H1 (cell line): ENCODE measurements around the gene TNS3. TPM values are rescaled to one million over a fixed set of nuclear protein-coding genes. Genes with fewer than 3 reads are reported as not detected.

Experiments
- CTCF ChIA-PET: fragments of 300-600 bp; sonication (Branson Sonifier 250); formaldehyde crosslinking; loops from one replicate; lab custom pipeline; 2021; ENCODE audit not compliant: partially characterized antibody; lab: Charles Lee
- POLR2A ChIA-PET: fragments of 300-600 bp; sonication (Branson Sonifier 250); formaldehyde crosslinking; loops from one replicate; lab custom pipeline; 2021; ENCODE audit warnings: inconsistent platforms; ENCODE audit not compliant: partially characterized antibody; lab: Charles Lee
- DNase-seq, 2 experiments: peaks; one replicate each; pipeline versions ENCODE4 v3.0.0 to v3.0.0-alpha.2; 2010 to 2022; ENCODE audit warnings: low spot score in 2 of 2, low read depth in 1 of 2, mixed read lengths in 1 of 2
- FAIRE-seq: peaks from 2 replicates; lab custom pipeline; 2011; peaks lifted over from hg19 to GRCh38; lab: Jason Lieb, UNC
- H2AFZ ChIP-seq: 2 replicates; pipeline ENCODE4 v1.8.1; 2012; ENCODE audit warnings: low read length, inconsistent platforms
- H2AK5ac ChIP-seq: 2 replicates; pipeline ENCODE4 v1.6.1; 2013; ENCODE audit warnings: low read depth, low read length
- H2BK120ac ChIP-seq: replicated peaks from 2 replicates; pipeline ENCODE3; 2013; ENCODE audit warnings: low read depth, low read length, inconsistent platforms
- H2BK12ac ChIP-seq: 2 replicates; pipeline ENCODE4 v1.6.1; 2013; ENCODE audit warnings: low read depth, low read length
- H2BK15ac ChIP-seq: 2 replicates; pipeline ENCODE4 v1.6.1; 2013; ENCODE audit warnings: low read length
- H2BK20ac ChIP-seq: 2 replicates; pipeline ENCODE4 v1.6.1; 2013; ENCODE audit warnings: low read length
- H2BK5ac ChIP-seq: 2 replicates; pipeline ENCODE4 v1.6.1; 2013; ENCODE audit warnings: low read depth, low read length
- H3K14ac ChIP-seq: 2 replicates; pipeline ENCODE4 v1.6.1; 2013; ENCODE audit warnings: inconsistent platforms; ENCODE audit not compliant: insufficient read length
- H3K18ac ChIP-seq: 2 replicates; pipeline ENCODE4 v1.6.1; 2013; ENCODE audit warnings: low read length; ENCODE audit errors: extremely low read depth
- H3K23ac ChIP-seq: 2 replicates; pipeline ENCODE4 v1.6.1; 2013; ENCODE audit warnings: inconsistent platforms; ENCODE audit not compliant: insufficient read length
- H3K23me2 ChIP-seq: 2 replicates; pipeline ENCODE4 v1.6.1; 2013; ENCODE audit warnings: low read depth, low read length
- H3K27ac ChIP-seq: 2 replicates; pipeline ENCODE4 v1.6.1; 2011; ENCODE audit warnings: low read depth, low read length, inconsistent platforms
- H3K27me3 ChIP-seq, 4 experiments: replicated peaks in 1 of 4; 1 replicate in 1 of 4; 2 replicates in 3 of 4; pipeline versions ENCODE4 v1.6.1 to v1.8.1; 2011 to 2013; ENCODE audit warnings: low read length in 3 of 4, mild to moderate bottlenecking in 3 of 4, inconsistent platforms in 2 of 4, mixed read lengths in 2 of 4, moderate library complexity in 1 of 4; ENCODE audit not compliant: control insufficient read depth in 3 of 4, insufficient read depth in 3 of 4; ENCODE audit errors: extremely low read depth in 1 of 4
- H3K36me3 ChIP-seq, 4 experiments: 2 replicates each; pipeline versions ENCODE4 v1.6.1 to v1.8.1; 2011 to 2013; ENCODE audit warnings: mild to moderate bottlenecking in 4 of 4, low read length in 3 of 4, moderate library complexity in 2 of 4, control low read depth in 1 of 4, inconsistent platforms in 1 of 4; ENCODE audit not compliant: insufficient read depth in 4 of 4, control insufficient read depth in 2 of 4
- H3K4ac ChIP-seq: replicated peaks from 2 replicates; pipeline ENCODE3; 2013; ENCODE audit warnings: low read length, low read depth, mixed read lengths, inconsistent platforms; ENCODE audit not compliant: insufficient read length
- H3K4me1 ChIP-seq, 4 experiments: replicated peaks in 1 of 4; 1 replicate in 1 of 4; 2 replicates in 3 of 4; pipeline versions ENCODE4 v1.6.1 to v1.8.1; 2011 to 2013; ENCODE audit warnings: low read length in 3 of 4, inconsistent platforms in 2 of 4, mixed read lengths in 1 of 4; ENCODE audit not compliant: insufficient read depth in 4 of 4, control insufficient read depth in 3 of 4
- H3K4me2 ChIP-seq, 2 experiments: 2 replicates each; pipeline versions ENCODE4 v1.6.1 to v1.8.1; 2011 to 2013; ENCODE audit warnings: low read depth in 2 of 2, low read length in 2 of 2, control low read depth in 1 of 2, inconsistent platforms in 1 of 2, mild to moderate bottlenecking in 1 of 2; ENCODE audit not compliant: insufficient read depth in 1 of 2
- H3K4me3 ChIP-seq, 4 experiments: fragments of 200-600, 300-600 bp in 1 of 4; sonication (generic), shearing (Covaris generic), sonication (Bioruptor Twin) in 1 of 4; 2 replicates each; pipeline versions ENCODE4 v1.5.1 to v1.8.1; 2011 to 2016; ENCODE audit warnings: low read length in 4 of 4, low read depth in 3 of 4, control low read depth in 2 of 4, inconsistent platforms in 2 of 4, mild to moderate bottlenecking in 2 of 4, mixed read lengths in 1 of 4, moderate library complexity in 1 of 4; ENCODE audit not compliant: insufficient read depth in 2 of 4; ENCODE audit errors: extremely low read depth in 1 of 4
- H3K56ac ChIP-seq: replicated peaks from 2 replicates; pipeline ENCODE3; 2013; ENCODE audit warnings: low read depth, mild to moderate bottlenecking, mixed read lengths, low read length, inconsistent platforms; ENCODE audit not compliant: insufficient read length
- H3K79me1 ChIP-seq: 2 replicates; pipeline ENCODE4 v1.6.1; 2013; ENCODE audit warnings: low read depth, low read length, control low read depth
- H3K79me2 ChIP-seq, 2 experiments: 2 replicates each; pipeline versions ENCODE4 v1.6.1 to v1.8.1; 2012 to 2013; ENCODE audit warnings: low read length in 2 of 2, mild to moderate bottlenecking in 2 of 2, inconsistent platforms in 1 of 2; ENCODE audit not compliant: insufficient read depth in 2 of 2, control insufficient read depth in 1 of 2
- H3K9ac ChIP-seq, 4 experiments: replicated peaks in 1 of 4; 1 replicate in 1 of 4; 2 replicates in 3 of 4; pipeline versions ENCODE4 v1.6.1 to v1.8.1; 2011 to 2013; ENCODE audit warnings: low read depth in 3 of 4, low read length in 3 of 4, control low read depth in 2 of 4, mild to moderate bottlenecking in 2 of 4, moderate library complexity in 2 of 4, inconsistent platforms in 1 of 4; ENCODE audit errors: extremely low read depth in 1 of 4
- H3K9me3 ChIP-seq, 2 experiments: 2 replicates each; pipeline versions ENCODE4 v1.6.1 to v1.8.1; 2012 to 2013; ENCODE audit warnings: mild to moderate bottlenecking in 2 of 2, moderate library complexity in 2 of 2, control low read depth in 1 of 2, inconsistent platforms in 1 of 2, low read depth in 1 of 2, low read length in 1 of 2, mixed read lengths in 1 of 2; ENCODE audit not compliant: insufficient read depth in 2 of 2
- H4K20me1 ChIP-seq, 2 experiments: replicated peaks in 1 of 2; 2 replicates each; pipeline versions ENCODE3 to v1.8.1; 2011 to 2013; ENCODE audit warnings: inconsistent platforms in 2 of 2, low read length in 2 of 2, mild to moderate bottlenecking in 1 of 2; ENCODE audit not compliant: insufficient read depth in 2 of 2, control insufficient read depth in 1 of 2
- H4K5ac ChIP-seq: 2 replicates; pipeline ENCODE4 v1.6.1; 2013; ENCODE audit warnings: low read length, low read depth, mixed read lengths, inconsistent platforms; ENCODE audit not compliant: insufficient read length
- H4K8ac ChIP-seq: 2 replicates; pipeline ENCODE4 v1.8.0; 2013; ENCODE audit warnings: mild to moderate bottlenecking, moderate library complexity, low read length, inconsistent platforms; ENCODE audit not compliant: insufficient read depth; ENCODE audit errors: extremely low read depth
- H4K91ac ChIP-seq: replicated peaks from 2 replicates; pipeline ENCODE3; 2013; ENCODE audit warnings: low read length, mixed read lengths, inconsistent platforms; ENCODE audit not compliant: insufficient read length
- WGBS, 2 experiments: shearing (Covaris generic) in 1 of 2; methylation state at CpG; one replicate each; pipeline versions ENCODE4 v1.1.6 to v1.1.7; 2013 to 2015; ENCODE audit warnings: low lambda C conversion rate in 2 of 2, mixed read lengths in 2 of 2, inconsistent platforms in 1 of 2, low coverage in 1 of 2, missing lambda C conversion rate in 1 of 2; ENCODE audit not compliant: insufficient replicate concordance in 2 of 2, insufficient coverage in 1 of 2, insufficient read length in 1 of 2; ENCODE audit errors: extremely low coverage in 1 of 2, missing lambda C conversion rate in 1 of 2; 5-methylcytosine and 5-hydroxymethylcytosine counted together
- polyA plus RNA-seq, 7 experiments: library from polyadenylated mRNA; depleted of rRNA in 3 of 7; stranded (reverse) in 5 of 7; unstranded in 2 of 7; fragments of >200 nt in 5 of 7; fragments of 200-250 nt in 2 of 7; gene quantifications; 1 replicate in 5 of 7; 2 replicates in 1 of 7; 4 replicates in 1 of 7; pipeline versions ENCODE4 v1.2.1 to v1.2.3, GENCODE V29; 2011 to 2013; ENCODE audit warnings: missing spikeins in 2 of 7, mixed read lengths in 2 of 7
- total RNA-seq: library from RNA; stranded (reverse); fragmentation: NEBNext Ultra II Directional; extraction: Animal tissue kit (Norgen Biotek cat#: 25700); gene quantifications from 2 replicates; pipeline ENCODE4 v1.2.1, GENCODE V29; 2021

Gene TNS3
- total and polyA plus RNA-seq, 2 of the 8 experiments (the other 6 are each of a cell fraction or from before 2014, with no cell fraction given): 11.9 to 24.2 TPM

DNA sequence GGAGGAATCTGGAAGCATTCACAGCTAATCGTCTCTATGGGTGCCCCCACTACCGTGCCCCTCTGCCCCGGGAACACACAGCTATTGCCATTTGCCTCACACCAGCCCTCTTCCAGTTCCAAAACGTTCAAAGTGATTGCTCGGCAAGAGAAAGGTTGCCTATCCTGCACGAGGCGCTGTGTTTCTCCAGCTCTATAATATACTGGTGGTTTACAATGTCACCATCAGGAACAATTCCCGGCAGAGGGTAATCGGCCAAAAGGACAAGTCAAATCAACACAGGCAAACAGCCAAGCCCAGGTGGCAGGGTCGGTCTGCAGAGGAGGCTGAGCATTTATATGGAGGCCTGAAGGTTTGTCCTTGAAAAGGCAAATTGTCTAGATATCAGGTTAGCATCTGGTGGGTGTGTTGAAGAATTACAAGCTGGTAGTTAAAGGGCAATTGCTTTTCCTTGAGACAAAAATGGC, 29.2 kb upstream of the TNS3 start:
- no peak overlapping the region for H2AFZ ChIP-seq
- DNase-seq: no peak
- H2AK5ac ChIP-seq: no peak overlapping the region
- no peak for FAIRE-seq
- H3K9me3 ChIP-seq: no peaks in the 10 kb centered on the region
- ChIA-PET POLR2A (interaction anchor here (0.9 kb wide), 1 partner anchor 9 kb away, joined by 4 read pairs; no protein-coding TSS in a partner anchor), CTCF (interaction anchor here (0.9 to 1.6 kb wide), 6 partner anchors 24 to 198 kb away, joined by 3 to 4 read pairs (median 3); partner anchors contain the start of gene TNS3)
- no peak overlapping the region for H2BK12ac ChIP-seq
- H3K27me3 ChIP-seq: no peaks in the 10 kb centered on the region
- 0 out of 7 replicates have a peak, but pooled peaks cover 0 to 2% (median 0%) of the 10 kb centered on the region in 4 experiments for H3K4me1 ChIP-seq
- H2BK120ac ChIP-seq: no peak overlapping the region
- no peak overlapping the region for H2BK15ac ChIP-seq
- H3K56ac ChIP-seq: no peak overlapping the region
- H2BK20ac ChIP-seq: no peak overlapping the region
- H3K27ac ChIP-seq: no peak overlapping the region
- H3K36me3 ChIP-seq: no peaks in the 10 kb centered on the region
- no peaks in the 10 kb centered on the region for H3K23me2 ChIP-seq
- H3K9ac ChIP-seq: no peak overlapping the region
- no peak overlapping the region for H3K14ac ChIP-seq
- H2BK5ac ChIP-seq: no peak overlapping the region
- H3K4ac ChIP-seq: no peak overlapping the region
- 83% methylated on average over 10 of the region's 10 CpGs; no CpG with 5 or more reads in 1 of the 2 experiments for WGBS, 2 experiments
- H3K79me2 ChIP-seq: no peaks in the 10 kb centered on the region
- no peaks in the 10 kb centered on the region for H4K20me1 ChIP-seq
- H3K18ac ChIP-seq: no peak overlapping the region
- no peak overlapping the region for H3K4me2 ChIP-seq
- H3K79me1 ChIP-seq: no peaks in the 10 kb centered on the region
- H3K23ac ChIP-seq: no peak overlapping the region
- H4K5ac ChIP-seq: no peak overlapping the region
- H4K8ac ChIP-seq: no peak overlapping the region
- H4K91ac ChIP-seq: no peak overlapping the region
- no peak overlapping the region for H3K4me3 ChIP-seq
